ENCODE data around the gene ASXL2.

DNA sequence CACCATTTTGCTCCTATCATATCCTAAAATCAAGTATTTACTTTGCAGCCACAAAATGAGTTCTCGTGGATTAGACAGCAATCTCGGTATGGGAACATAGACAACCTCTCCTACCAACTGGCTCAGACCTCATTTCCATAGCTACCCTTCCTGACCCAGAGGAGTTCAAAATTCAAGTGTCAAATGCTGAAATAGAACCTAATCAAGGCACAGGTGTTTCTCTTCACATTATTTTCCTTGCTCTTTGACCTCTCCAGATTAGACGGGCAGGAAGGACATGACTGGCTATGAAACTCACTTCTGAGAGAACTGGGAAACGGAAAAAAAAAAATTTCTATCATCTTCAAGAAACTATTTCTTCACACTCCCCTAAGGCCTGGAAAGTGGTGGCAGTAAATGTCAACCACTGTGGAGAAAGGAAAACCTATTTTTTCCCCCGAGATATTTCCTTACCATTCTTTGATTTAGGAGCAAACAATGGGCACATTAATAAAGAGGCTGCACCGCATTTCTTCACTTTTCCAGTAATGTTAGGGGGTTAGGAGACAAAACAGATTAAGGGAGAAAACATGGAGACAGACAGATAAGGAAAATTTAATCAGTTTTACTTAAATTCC, 141.3 kb downstream of the ASXL2 start:
- TF ChIP-seq, protein P1, sequence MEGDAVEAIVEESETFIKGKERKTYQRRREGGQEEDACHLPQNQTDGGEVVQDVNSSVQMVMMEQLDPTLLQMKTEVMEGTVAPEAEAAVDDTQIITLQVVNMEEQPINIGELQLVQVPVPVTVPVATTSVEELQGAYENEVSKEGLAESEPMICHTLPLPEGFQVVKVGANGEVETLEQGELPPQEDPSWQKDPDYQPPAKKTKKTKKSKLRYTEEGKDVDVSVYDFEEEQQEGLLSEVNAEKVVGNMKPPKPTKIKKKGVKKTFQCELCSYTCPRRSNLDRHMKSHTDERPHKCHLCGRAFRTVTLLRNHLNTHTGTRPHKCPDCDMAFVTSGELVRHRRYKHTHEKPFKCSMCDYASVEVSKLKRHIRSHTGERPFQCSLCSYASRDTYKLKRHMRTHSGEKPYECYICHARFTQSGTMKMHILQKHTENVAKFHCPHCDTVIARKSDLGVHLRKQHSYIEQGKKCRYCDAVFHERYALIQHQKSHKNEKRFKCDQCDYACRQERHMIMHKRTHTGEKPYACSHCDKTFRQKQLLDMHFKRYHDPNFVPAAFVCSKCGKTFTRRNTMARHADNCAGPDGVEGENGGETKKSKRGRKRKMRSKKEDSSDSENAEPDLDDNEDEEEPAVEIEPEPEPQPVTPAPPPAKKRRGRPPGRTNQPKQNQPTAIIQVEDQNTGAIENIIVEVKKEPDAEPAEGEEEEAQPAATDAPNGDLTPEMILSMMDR (IDR thresholded peaks at IDR 0.05; ENCODE audit: insufficient read depth, low read length, poor library complexity, severe bottlenecking), result no peak
- no peak for TF ChIP-seq EZH2phosphoT487 (conservative IDR thresholded peaks at IDR 0.05; ENCODE audit: low read length)
